Measurements from ENCODE around the gene EIF4H.

GRCh38 chr7:74165867-74166593, 8.1 kb upstream of the EIF4H start:
- TF ChIP-seq CTCF (IDR thresholded peaks at IDR 0.05): no peak
- TF ChIP-seq POLR2AphosphoS5 (IDR thresholded peaks at IDR 0.05): no peak
- TF ChIP-seq POLR2A (IDR thresholded peaks at IDR 0.05): no peak
